ENCODE measurements around the gene CDC73.

DNA sequence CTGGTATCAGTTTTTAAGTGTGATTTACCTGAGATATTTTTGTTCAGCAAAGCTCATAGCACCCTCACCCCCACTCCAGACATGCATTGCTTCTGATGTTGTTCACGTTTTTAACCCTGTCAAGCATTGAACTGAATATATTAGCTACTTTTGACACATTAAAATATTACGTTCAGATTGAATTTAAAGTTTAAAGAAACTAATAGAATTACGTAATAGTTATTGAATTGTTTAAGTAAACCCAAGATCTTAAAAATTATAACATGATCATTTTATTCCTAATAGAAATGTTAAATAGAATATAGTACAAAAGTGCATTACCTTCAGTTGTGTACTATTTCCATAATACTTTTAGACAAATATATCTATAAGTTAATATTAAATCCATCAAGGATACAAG lies 35.5 kb upstream of the CDC73 start:
- TF ChIP-seq CTCF (conservative IDR thresholded peaks at IDR 0.05; ENCODE audit: low read depth, low read length) (no peak), EZH2 (IDR thresholded peaks at IDR 0.05; ENCODE audit: low read length, unreplicated experiment) (no peak), EZH2phosphoT487 (IDR thresholded peaks at IDR 0.05; ENCODE audit: borderline replicate concordance, low read length) (no peak)

All from PC-3 (cell line).